ENCODE data around the gene PCSK6. TPM values are rescaled to one million over a fixed set of nuclear protein-coding genes. Genes with fewer than 3 reads are reported as not detected.

Gene PCSK6
- total RNA-seq, 1 donor from 2014 or later = 6.8 TPM

DNA sequence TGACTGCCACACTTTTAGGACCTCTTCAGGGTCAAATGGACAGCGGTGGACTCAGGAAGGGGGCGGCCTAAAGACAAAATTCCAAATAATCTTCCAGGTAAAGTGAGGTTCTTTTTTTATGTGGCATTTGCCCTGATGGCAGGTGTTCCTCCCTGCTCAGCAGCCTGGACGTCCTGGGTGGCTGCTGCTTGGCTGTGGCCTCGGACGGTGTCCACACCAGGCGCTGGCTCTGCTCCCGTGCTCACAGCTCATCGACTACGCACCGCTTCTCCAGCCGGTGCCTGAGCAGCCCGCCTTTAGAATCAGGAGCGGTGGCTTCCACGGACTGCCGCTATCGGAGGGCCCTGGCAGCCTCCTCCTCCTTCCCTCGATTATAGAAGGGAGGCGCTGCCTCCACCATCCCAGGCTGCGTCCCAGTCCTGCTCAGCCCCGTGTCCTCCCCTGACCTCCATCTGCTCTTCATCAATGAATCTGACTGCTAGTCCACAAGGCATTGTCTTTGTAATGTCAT, 41.9 kb downstream of the PCSK6 start:
- FAIRE-seq (no peak), DNase-seq (ENCODE audit: low read depth) (no peak)
- Histone ChIP-seq H3K27me3 (ENCODE audit: control insufficient read depth, insufficient read depth, low read length) (no peaks in the 10 kb centered on the region), H3K4me3 (ENCODE audit: low read depth, low read length) (no peak overlapping the region), H3K36me3 (ENCODE audit: control insufficient read depth, insufficient read depth, low read length) (no peaks in the 10 kb centered on the region)
- TF ChIP-seq, protein P1, sequence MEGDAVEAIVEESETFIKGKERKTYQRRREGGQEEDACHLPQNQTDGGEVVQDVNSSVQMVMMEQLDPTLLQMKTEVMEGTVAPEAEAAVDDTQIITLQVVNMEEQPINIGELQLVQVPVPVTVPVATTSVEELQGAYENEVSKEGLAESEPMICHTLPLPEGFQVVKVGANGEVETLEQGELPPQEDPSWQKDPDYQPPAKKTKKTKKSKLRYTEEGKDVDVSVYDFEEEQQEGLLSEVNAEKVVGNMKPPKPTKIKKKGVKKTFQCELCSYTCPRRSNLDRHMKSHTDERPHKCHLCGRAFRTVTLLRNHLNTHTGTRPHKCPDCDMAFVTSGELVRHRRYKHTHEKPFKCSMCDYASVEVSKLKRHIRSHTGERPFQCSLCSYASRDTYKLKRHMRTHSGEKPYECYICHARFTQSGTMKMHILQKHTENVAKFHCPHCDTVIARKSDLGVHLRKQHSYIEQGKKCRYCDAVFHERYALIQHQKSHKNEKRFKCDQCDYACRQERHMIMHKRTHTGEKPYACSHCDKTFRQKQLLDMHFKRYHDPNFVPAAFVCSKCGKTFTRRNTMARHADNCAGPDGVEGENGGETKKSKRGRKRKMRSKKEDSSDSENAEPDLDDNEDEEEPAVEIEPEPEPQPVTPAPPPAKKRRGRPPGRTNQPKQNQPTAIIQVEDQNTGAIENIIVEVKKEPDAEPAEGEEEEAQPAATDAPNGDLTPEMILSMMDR (IDR thresholded peaks at IDR 0.05; ENCODE audit: insufficient read depth, low read length, severe bottlenecking) = no peak

DNA sequence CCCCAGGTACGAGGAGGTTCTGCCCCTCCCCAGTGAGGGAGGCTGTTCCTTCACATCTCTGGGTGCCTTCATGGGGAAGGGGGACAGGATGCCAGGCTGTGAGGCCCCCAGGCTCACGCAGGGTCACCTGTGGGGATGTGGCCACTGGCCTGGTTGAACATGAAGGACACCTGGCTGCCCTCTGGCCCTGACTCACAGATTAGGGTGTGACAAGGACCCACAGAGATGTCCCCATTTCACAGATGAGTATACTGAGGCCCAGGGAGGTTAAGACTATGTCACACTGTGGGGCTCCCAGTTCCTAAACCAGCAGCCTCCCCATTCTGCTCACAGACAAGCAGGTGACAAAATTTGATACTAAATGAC, 42.4 kb downstream of the PCSK6 start:
- DNase-seq (ENCODE audit: low read depth) = no peak

DNA sequence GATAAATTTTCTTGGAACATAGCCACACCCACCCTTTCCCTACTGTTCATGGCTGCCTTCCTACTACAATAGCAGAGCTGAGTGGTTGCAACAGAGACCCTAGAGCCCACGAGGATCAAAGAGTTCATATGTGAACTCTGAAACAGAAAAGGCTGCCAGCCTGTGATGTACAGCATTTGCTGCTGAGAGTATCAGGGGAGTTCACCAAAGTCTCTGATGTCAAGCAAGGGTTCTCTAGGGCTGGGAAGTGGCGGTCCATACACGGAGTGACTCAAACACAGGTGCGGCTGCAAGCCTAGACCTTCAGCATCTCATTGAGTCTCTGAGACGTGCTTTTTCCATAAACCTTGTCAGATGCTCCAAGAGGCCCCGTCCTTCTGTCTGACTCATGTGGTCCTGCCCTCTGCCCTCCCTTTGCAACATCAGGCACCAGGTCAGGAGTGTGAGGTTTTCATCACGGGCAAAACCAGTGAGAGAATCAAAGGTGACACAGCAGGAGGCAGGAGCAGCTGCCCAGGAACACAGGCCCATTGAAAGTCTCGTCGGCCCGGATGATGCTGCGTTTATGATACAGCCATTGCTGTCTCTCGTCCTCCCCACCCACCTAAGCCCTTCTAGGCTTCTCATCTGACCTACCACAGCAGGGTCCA, 42.9 kb downstream of the PCSK6 start:
- TF ChIP-seq, protein P1 (IDR thresholded peaks at IDR 0.05; ENCODE audit: insufficient read depth, low read length, severe bottlenecking) = no peak
- Histone ChIP-seq H3K36me3 (ENCODE audit: control insufficient read depth, insufficient read depth, low read length) (no peaks in the 10 kb centered on the region), H3K4me3 (ENCODE audit: low read depth, low read length) (no peak overlapping the region), H3K27me3 (ENCODE audit: control insufficient read depth, insufficient read depth, low read length) (peaks cover 2% of the 10 kb centered on the region)
- DNase-seq (ENCODE audit: low read depth) (no peak), FAIRE-seq (no peak)

More for the DNA sequence above, 42.4 kb downstream of the PCSK6 start:
- TF ChIP-seq, protein P1 (IDR thresholded peaks at IDR 0.05; ENCODE audit: insufficient read depth, low read length, severe bottlenecking) = no peak
- Histone ChIP-seq H3K4me3 (ENCODE audit: low read depth, low read length) (no peak overlapping the region), H3K36me3 (ENCODE audit: control insufficient read depth, insufficient read depth, low read length) (no peaks in the 10 kb centered on the region), H3K27me3 (ENCODE audit: control insufficient read depth, insufficient read depth, low read length) (no peaks in the 10 kb centered on the region)
- no peak for FAIRE-seq

DNA sequence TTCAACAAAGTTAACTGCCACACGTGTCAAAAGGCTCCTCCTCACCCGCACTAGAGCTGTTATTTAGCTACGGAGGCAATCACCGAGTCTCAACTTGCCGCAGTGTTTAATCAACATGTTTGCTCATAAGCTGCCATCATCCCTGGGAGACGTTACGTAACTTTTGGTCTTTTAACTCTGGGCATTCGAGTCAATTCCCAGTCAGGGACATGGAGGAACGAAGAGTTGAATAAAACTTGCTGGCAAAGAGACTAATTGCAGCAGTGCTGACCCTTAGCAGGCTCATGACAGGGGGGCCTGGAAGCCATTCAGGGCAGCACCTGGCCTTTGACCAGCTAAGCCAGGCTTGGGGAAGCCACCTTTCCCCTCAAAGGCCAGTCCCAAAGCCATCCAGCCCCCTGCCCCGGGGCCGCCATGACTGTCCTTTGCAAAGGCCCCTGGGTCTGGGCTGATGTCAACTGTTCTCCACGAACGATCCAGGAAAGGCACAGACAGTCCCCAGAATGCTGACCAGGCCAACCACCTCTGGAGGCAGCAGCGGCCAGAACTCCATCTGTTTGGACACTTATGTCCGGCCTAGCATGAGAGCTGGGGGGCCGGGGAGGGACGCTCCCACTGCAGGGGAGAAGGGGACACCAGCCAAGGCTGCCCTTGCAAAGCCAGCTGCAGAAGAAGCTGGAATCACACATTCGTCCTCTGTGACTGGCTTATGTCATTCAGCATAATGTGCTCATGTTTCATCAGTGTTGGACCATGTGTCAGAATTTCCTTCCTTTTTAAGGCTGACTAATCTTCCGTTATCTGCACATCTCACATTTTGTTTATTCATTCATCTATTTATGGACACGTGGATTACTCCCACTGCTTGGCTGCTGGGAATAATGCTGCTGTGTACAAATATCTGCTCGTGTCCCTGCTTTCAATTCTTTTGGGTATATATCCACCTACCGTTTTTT, 43.7 kb downstream of the PCSK6 start:
- TF ChIP-seq, protein P1 (IDR thresholded peaks at IDR 0.05; ENCODE audit: insufficient read depth, low read length, severe bottlenecking) = no peak
- Histone ChIP-seq H3K4me3 (ENCODE audit: low read depth, low read length) (no peak overlapping the region), H3K36me3 (ENCODE audit: control insufficient read depth, insufficient read depth, low read length) (no peaks in the 10 kb centered on the region), H3K27me3 (ENCODE audit: control insufficient read depth, insufficient read depth, low read length) (peaks cover 3% of the 10 kb centered on the region)
- peak; percentile 95 for DNase-seq (ENCODE audit: low read depth)
- FAIRE-seq = peak; percentile 70

DNA sequence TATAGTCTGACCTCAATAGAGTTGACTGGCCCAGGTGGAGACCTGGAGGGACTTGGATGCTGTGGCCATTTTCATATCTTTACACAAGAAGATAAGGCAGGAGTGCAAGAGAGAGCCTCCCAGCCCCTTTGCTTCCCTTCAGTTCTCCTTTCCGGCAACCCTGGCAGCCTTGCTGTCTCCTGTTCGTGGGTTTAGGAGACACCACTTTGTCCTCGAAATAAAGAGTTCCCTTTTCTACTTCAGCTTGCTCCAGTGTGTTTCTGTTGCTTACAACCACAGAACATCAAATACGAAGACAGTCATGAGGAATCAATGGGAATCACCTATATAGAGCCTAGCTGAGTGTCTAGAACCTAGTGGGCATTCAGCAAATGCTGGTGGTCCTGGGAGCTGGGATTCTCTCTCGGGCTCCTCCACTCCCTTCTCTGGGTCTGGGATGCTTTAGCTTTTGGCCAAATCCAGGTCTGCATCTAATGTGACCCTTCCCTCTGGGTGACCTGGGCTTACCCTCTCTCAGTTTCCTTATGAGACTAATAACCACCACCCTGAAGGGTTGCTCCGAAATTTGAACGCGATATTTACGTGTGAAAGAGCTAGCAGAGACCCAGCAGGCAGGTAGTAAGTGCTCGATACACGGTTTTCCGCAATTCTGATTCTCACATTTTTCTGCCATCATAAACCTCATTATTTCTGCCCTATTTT, 44.5 kb downstream of the PCSK6 start:
- TF ChIP-seq, protein P1 (IDR thresholded peaks at IDR 0.05; ENCODE audit: insufficient read depth, low read length, severe bottlenecking) = no peak
- no peak for FAIRE-seq
- DNase-seq (ENCODE audit: low read depth) = no peak
- Histone ChIP-seq H3K36me3 (ENCODE audit: control insufficient read depth, insufficient read depth, low read length) (no peaks in the 10 kb centered on the region), H3K27me3 (ENCODE audit: control insufficient read depth, insufficient read depth, low read length) (peaks cover 3% of the 10 kb centered on the region), H3K4me3 (ENCODE audit: low read depth, low read length) (no peak overlapping the region)

Data from bronchial epithelial cell (primary cell).